Spleen (tissue), 11 donors: ENCODE measurements around the gene RNF133. TPM values are rescaled to one million over a fixed set of nuclear protein-coding genes. Genes with fewer than 3 reads are reported as not detected.

Source experiments
- DNase-seq: peaks from one replicate; pipeline ENCODE4 v3.0.0-alpha.2; 2020
- H3K27ac ChIP-seq, 8 donors: fragments of 200-600 bp; sonication (generic) in 7 of 8; 1 replicate in 4 of 8; 2 replicates in 4 of 8; pipeline versions ENCODE4 v1.5.0 to v1.8.0; 2016 to 2021; ENCODE audit warnings: inconsistent platforms in 4 of 8, mild to moderate bottlenecking in 4 of 8, moderate library complexity in 1 of 8
- H3K27me3 ChIP-seq, 7 donors: fragments of 200-600 bp; sonication (generic) in 6 of 7; replicated peaks in 1 of 7; 1 replicate in 4 of 7; 2 replicates in 3 of 7; pipeline versions ENCODE4 v1.5.0 to v1.8.0; 2016 to 2021; ENCODE audit warnings: inconsistent platforms in 3 of 7, mild to moderate bottlenecking in 1 of 7
- H3K36me3 ChIP-seq, 6 donors: fragments of 200-600 bp; sonication (generic) in 5 of 6; 1 replicate in 4 of 6; 2 replicates in 2 of 6; pipeline versions ENCODE4 v1.5.0 to v1.8.0; 2016 to 2021; ENCODE audit warnings: inconsistent platforms in 2 of 6
- H3K4me1 ChIP-seq, 6 donors: fragments of 200-600 bp; sonication (generic) in 5 of 6; 1 replicate in 3 of 6; 2 replicates in 3 of 6; pipeline versions ENCODE4 v1.5.0 to v1.8.0; 2016 to 2021; ENCODE audit warnings: inconsistent platforms in 3 of 6
- H3K4me3 ChIP-seq, 8 donors: fragments of 200-600 bp; sonication (generic) in 7 of 8; 1 replicate in 4 of 8; 2 replicates in 4 of 8; pipeline versions ENCODE4 v1.5.0 to v1.8.0; 2016 to 2021; ENCODE audit warnings: inconsistent platforms in 4 of 8, mild to moderate bottlenecking in 4 of 8, moderate library complexity in 2 of 8
- H3K9me3 ChIP-seq, 8 donors: fragments of 200-600 bp; sonication (generic) in 7 of 8; 1 replicate in 4 of 8; 2 replicates in 4 of 8; pipeline versions ENCODE4 v1.5.0 to v1.8.0; 2016 to 2021; ENCODE audit warnings: inconsistent platforms in 4 of 8
- CTCF ChIP-seq, 11 experiments: fragments of 200-600 bp in 7 of 11; fragments of 450-650 bp in 4 of 11; sonication (generic) in 4 of 11; IDR thresholded peaks in 8 of 11; conservative IDR thresholded peaks in 3 of 11; 1 replicate in 7 of 11; 2 replicates in 4 of 11; pipeline versions ENCODE4 v1.4.0 to v1.8.0; 2016 to 2021; ENCODE audit warnings: antibody characterized with exemption in 11 of 11, inconsistent platforms in 4 of 11, mild to moderate bottlenecking in 1 of 11
- POLR2A ChIP-seq, 3 donors: fragments of 450-650 bp; IDR thresholded peaks; one replicate each; pipeline ENCODE4 v1.5.1; 2017; ENCODE audit warnings: antibody characterized with exemption in 3 of 3, mild to moderate bottlenecking in 1 of 3
- POLR2AphosphoS5 ChIP-seq, 3 donors: sonication (generic); formaldehyde crosslinking; IDR thresholded peaks; one replicate each; pipeline ENCODE4 v1.5.1; 2017; ENCODE audit warnings: antibody characterized with exemption in 3 of 3
- WGBS, 5 donors: extraction: QIAGEN DNeasy Blood & Tissue Kit in 3 of 5; methylation state at CpG; one replicate each; pipeline versions ENCODE4 v1.1.5 to v1.1.7; 2013 to 2018; 5-methylcytosine and 5-hydroxymethylcytosine counted together
- intact Hi-C: fragments of 100-400 bp; cut with DNase I; formaldehyde crosslinking; loops from one replicate; pipeline ENCODE4 v1.15.0; 2023; ENCODE audit warnings: low total_unique reads
- polyA plus RNA-seq, 3 donors: library from polyadenylated mRNA; stranded (reverse); fragments of 200-250 nt; gene quantifications; one replicate each; pipeline ENCODE4 v1.2.1, GENCODE V29; 2013
- total RNA-seq, 7 donors: library from RNA; depleted of rRNA in 3 of 7; stranded (reverse); fragments of >200 nt in 3 of 7; fragmentation: NEBNext Ultra II Directional in 4 of 7; extraction: Animal tissue kit (Norgen Biotek cat#: 25700) in 4 of 7; gene quantifications; one replicate each; pipeline versions ENCODE4 v1.1.0 to v1.2.1, GENCODE V29; 2016 to 2021
- donor health status: healthy with polysubstance abuse.
- donor health status: DM: no; HTN: no; CAD: no; lungs with moderate emphysema.
- donor health status: DM: no; HTN: no; CAD: no.
- donor health status: Bipolar disorder and iron deficiency.
- donor health status: healthy.
- donor health status: DM: no; HTN: no; CAD: no.
- donor health status: DM: yes; HTN: yes; CAD: no.

RNF133 gene
- total and polyA plus RNA-seq, 10 donors, result 0.37 to 2.4 (median 1.2) TPM; not detected in 3

GRCh38 chr7:122726881-122727280 is 28.0 kb upstream of the RNF133 start:
- H3K4me1 ChIP-seq, result no peaks in the 10 kb centered on the region
- no peaks in the 10 kb centered on the region for H3K36me3 ChIP-seq
- H3K4me3 ChIP-seq, result no peak overlapping the region
- TF ChIP-seq POLR2AphosphoS5 (IDR thresholded peaks at IDR 0.05) (no peak), POLR2A (IDR thresholded peaks at IDR 0.05) (no peak), CTCF (IDR thresholded peaks at IDR 0.05 in 8 of 11, conservative IDR thresholded peaks at IDR 0.05 in 3 of 11) (no peak)
- WGBS, 5 donors, result 45 to 72% (median 71%) methylated on average over 2 of the region's 2 CpGs
- no peaks in the 10 kb centered on the region for H3K27me3 ChIP-seq
- H3K27ac ChIP-seq, result no peak overlapping the region
- DNase-seq, result no peak
- H3K9me3 ChIP-seq, result peaks cover 0 to 11% (median 0%) of the 10 kb centered on the region in 8 donors
- intact Hi-C loops, result no loop called here

DNA sequence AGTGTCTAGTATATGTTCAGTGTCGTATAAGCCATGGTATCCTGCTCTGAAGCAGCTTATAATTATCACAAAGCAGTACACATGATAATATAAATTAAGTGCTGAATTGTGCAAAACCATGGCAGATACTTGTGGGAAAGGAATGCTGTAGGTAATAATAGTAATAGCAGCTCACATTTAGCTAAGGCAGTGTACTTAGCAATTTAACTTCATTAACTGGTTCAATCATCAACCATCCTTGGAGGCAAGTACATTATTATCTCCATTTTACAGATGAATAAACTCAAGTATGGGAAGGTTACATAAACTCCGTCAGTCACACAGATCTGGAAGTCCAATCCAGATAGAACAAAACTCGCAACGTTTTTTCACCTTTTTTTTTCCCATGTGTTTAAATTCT is 25.4 kb upstream of the RNF133 start:
- no peak for DNase-seq
- Histone ChIP-seq H3K36me3 (no peaks in the 10 kb centered on the region), H3K4me3 (no peak overlapping the region), H3K27ac (no peak overlapping the region), H3K4me1 (no peaks in the 10 kb centered on the region), H3K27me3 (no peaks in the 10 kb centered on the region), H3K9me3 (peaks cover 0 to 11% (median 0%) of the 10 kb centered on the region in 8 donors)
- intact Hi-C loops, result no loop called here
- no peak for TF ChIP-seq POLR2AphosphoS5 (IDR thresholded peaks at IDR 0.05)
- TF ChIP-seq POLR2A (IDR thresholded peaks at IDR 0.05), result no peak
- no peak for TF ChIP-seq CTCF (IDR thresholded peaks at IDR 0.05 in 8 of 11, conservative IDR thresholded peaks at IDR 0.05 in 3 of 11)
- 82 to 89% (median 83%) methylated on average over 4 of the region's 4 CpGs for WGBS, 5 donors

GRCh38 chr7:122719010-122719578 is 20.2 kb upstream of the RNF133 start:
- DNase-seq, result no peak
- no peak overlapping the region for H3K4me3 ChIP-seq
- no peak overlapping the region for H3K27ac ChIP-seq
- H3K36me3 ChIP-seq, result no peaks in the 10 kb centered on the region
- intact Hi-C loops, result no loop called here
- TF ChIP-seq CTCF (IDR thresholded peaks at IDR 0.05 in 8 of 11, conservative IDR thresholded peaks at IDR 0.05 in 3 of 11) (no peak), POLR2AphosphoS5 (IDR thresholded peaks at IDR 0.05) (no peak), POLR2A (IDR thresholded peaks at IDR 0.05) (no peak)
- WGBS, 5 donors, result 67 to 76% (median 72%) methylated on average over 4 of the region's 4 CpGs
- no peaks in the 10 kb centered on the region for H3K27me3 ChIP-seq
- no peaks in the 10 kb centered on the region for H3K4me1 ChIP-seq
- H3K9me3 ChIP-seq, result peaks cover 0 to 8% (median 1%) of the 10 kb centered on the region in 8 donors

DNA sequence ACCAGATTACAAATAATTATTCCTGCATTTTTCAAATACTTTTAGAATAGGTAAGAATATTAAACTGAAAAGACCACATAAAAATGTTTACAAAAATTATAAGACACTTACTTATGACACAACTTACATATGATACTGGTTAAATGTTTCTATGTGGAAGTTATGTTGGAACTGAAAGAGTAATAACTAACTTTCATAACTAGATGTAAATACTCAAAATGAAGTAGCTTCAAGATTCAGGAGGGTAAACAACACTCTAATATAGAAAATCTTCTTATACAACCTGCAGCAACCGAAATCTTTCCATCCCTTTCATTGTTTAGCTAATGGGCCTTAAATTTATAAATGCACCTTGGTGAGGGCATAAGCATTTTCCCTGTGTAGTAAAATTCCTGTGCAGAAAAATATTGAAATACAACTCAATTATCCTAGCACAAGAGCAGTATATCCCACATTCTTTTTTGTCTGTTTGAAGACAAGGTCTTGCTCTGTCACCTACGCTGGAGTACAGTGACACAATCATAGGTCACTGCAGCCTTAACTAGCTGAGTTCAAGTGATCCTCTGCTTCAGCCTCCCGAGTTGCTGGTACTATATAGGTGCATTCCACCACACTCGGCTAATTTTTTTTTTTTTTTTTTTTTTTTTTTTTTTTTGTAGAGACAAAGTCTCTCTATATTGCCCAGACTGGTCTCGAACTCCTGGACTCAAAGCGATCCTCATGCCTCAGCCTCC is 18.6 kb upstream of the RNF133 start:
- no peak overlapping the region for H3K27ac ChIP-seq
- intact Hi-C loops, result no loop called here

More for the DNA sequence above, 18.6 kb upstream of the RNF133 start:
- H3K9me3 ChIP-seq, result peaks cover 0 to 4% (median 0%) of the 10 kb centered on the region in 8 donors
- TF ChIP-seq POLR2A (IDR thresholded peaks at IDR 0.05), result no peak
- TF ChIP-seq CTCF (IDR thresholded peaks at IDR 0.05 in 8 of 11, conservative IDR thresholded peaks at IDR 0.05 in 3 of 11), result no peak
- no peak for TF ChIP-seq POLR2AphosphoS5 (IDR thresholded peaks at IDR 0.05)
- H3K4me1 ChIP-seq, result no peaks in the 10 kb centered on the region
- no peaks in the 10 kb centered on the region for H3K36me3 ChIP-seq
- no peak overlapping the region for H3K4me3 ChIP-seq
- no peaks in the 10 kb centered on the region for H3K27me3 ChIP-seq
- DNase-seq, result no peak
- 80 to 92% (median 86%) methylated on average over 6 of the region's 6 CpGs for WGBS, 5 donors
